Stimulated activated CD4-positive, alpha-beta T cell treated with anti-CD3 and anti-CD28 coated beads, Interleukin-1b, Interleukin-23, amount 100 ng/mL, for 4 hours (primary cell): ENCODE results near the gene LDLRAD4.
A peak's percentile ranks its signal among the peaks of the same experiment; 100 is the strongest.

ENCODE experiments used
- DNase-seq, 2 donors: peaks; one replicate each; pipeline ENCODE4 v3.0.0-alpha.2; 2020; ENCODE audit warnings: low read depth in 2 of 2

Gene LDLRAD4

GRCh38 chr18:13201292-13201691 is 17.3 kb upstream of the LDLRAD4 start:
- DNase-seq, result no peak

GRCh38 chr18:13202571-13202970 is 16.0 kb upstream of the LDLRAD4 start:
- no peak for DNase-seq

- DNase-seq, result no peak
Observed at GRCh38 chr18:13206301-13206700, 12.3 kb upstream of the LDLRAD4 start.

GRCh38 chr18:13207294-13207693 is 11.3 kb upstream of the LDLRAD4 start:
- no peak for DNase-seq

GRCh38 chr18:13211534-13211933 is 7.0 kb upstream of the LDLRAD4 start:
- no peak for DNase-seq

- DNase-seq, result no peak
Observed at GRCh38 chr18:13213036-13213795, 5.3 kb upstream of the LDLRAD4 start.

GRCh38 chr18:13214609-13215008 is 4.0 kb upstream of the LDLRAD4 start:
- no peak for DNase-seq

- peak in 1 of 2 donors; percentile 40 for DNase-seq
Observed at GRCh38 chr18:13216092-13216582, 2.4 kb upstream of the LDLRAD4 start.

GRCh38 chr18:13216711-13217465 is 1.7 kb upstream of the LDLRAD4 start:
- DNase-seq, result peak in 1 of 2 donors; percentile 39

- peak; percentile 34 to 54 for DNase-seq
Observed at GRCh38 chr18:13217466-13217961, 1.0 kb upstream of the LDLRAD4 start.

GRCh38 chr18:13217971-13218367 is 591 bp upstream of the LDLRAD4 start:
- no peak for DNase-seq

- DNase-seq, result no peak
Observed at GRCh38 chr18:13218997-13219396, 437 bp downstream of the LDLRAD4 start.

GRCh38 chr18:13219593-13220159 is 1.1 kb downstream of the LDLRAD4 start:
- DNase-seq, result no peak

- DNase-seq, result no peak
Observed at GRCh38 chr18:13220361-13220991, 1.9 kb downstream of the LDLRAD4 start.

- no peak for DNase-seq
Observed at GRCh38 chr18:13221869-13222855, 3.6 kb downstream of the LDLRAD4 start.

- DNase-seq, result no peak
Observed at GRCh38 chr18:13222856-13223281, 4.3 kb downstream of the LDLRAD4 start.

GRCh38 chr18:13223311-13224143 is 5.0 kb downstream of the LDLRAD4 start:
- DNase-seq, result no peak

GRCh38 chr18:13225261-13225660 is 6.7 kb downstream of the LDLRAD4 start:
- no peak for DNase-seq

- DNase-seq, result no peak
Observed at GRCh38 chr18:13226533-13227144, 8.1 kb downstream of the LDLRAD4 start.
